Measurements from ENCODE around the gene PPARG.
A peak's percentile ranks its signal among the peaks of the same experiment; 100 is the strongest.

The PPARG gene

DNA sequence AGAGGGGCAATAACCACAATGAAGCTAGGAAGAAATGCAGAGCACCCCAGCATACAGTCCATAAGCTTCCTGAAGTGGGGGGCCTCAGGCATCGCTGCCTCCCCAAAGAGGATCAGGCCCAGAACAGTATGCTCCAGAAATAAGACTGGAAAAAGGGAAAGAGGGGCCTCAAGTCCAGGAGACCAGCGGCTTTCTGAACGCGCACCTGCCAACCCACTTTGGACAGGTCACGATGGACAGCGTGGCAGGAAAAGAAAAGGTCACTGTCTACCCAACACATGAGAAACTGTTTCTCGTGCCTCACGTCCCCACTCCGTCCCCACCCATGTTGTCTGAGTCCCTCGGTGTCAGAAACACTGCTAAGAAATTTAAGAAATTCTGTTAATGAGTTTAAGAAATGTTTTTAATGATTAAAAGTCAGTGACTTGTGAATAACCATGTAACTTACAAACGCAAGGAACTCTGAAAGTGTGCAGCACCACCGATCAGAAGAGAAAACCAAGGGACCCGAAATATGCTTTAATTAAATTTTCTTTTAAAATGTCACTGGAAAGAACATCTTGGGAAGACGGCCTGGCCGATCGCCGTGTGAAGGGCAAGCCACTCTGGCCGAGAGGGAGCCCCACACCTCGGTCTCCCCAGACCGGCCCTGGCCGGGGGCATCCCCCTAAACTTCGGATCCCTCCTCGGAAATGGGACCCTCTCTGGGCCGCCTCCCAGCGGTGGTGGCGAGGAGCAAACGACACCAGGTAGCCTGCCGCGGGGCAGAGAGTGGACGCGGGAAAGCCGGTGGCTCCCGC is 1.7 kb upstream of the PPARG start:
- in situ Hi-C loops (cut with MboI; ENCODE audit: low pct_unique_long_range_greater_than_20kb, low sequenced_read_pairs, unreplicated experiment), result no loop called here
- TF ChIP-seq, protein P1, sequence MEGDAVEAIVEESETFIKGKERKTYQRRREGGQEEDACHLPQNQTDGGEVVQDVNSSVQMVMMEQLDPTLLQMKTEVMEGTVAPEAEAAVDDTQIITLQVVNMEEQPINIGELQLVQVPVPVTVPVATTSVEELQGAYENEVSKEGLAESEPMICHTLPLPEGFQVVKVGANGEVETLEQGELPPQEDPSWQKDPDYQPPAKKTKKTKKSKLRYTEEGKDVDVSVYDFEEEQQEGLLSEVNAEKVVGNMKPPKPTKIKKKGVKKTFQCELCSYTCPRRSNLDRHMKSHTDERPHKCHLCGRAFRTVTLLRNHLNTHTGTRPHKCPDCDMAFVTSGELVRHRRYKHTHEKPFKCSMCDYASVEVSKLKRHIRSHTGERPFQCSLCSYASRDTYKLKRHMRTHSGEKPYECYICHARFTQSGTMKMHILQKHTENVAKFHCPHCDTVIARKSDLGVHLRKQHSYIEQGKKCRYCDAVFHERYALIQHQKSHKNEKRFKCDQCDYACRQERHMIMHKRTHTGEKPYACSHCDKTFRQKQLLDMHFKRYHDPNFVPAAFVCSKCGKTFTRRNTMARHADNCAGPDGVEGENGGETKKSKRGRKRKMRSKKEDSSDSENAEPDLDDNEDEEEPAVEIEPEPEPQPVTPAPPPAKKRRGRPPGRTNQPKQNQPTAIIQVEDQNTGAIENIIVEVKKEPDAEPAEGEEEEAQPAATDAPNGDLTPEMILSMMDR (IDR thresholded peaks at IDR 0.05; ENCODE audit: extremely low read depth, insufficient read depth, missing control alignments), result no peak
- no peak for DNase-seq (ENCODE audit: low spot score)

DNA sequence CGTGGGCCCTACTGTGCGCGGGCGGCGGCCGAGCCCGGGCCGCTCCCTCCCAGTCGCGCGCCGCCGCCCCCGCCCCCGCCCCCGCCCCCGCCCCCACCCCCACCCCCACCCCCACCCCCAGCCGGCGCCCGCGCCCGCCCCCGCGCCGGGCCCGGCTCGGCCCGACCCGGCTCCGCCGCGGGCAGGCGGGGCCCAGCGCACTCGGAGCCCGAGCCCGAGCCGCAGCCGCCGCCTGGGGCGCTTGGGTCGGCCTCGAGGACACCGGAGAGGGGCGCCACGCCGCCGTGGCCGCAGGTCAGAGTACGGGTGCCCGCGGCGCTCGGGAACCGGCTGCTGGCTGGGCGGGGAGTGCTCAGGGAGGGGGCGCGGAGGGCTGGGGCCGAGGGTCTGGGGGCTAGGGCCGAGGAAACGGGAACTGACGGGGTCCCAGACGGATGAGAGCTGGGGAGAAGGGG is 1.1 kb upstream of the PPARG start:
- in situ Hi-C loops (cut with MboI; ENCODE audit: low pct_unique_long_range_greater_than_20kb, low sequenced_read_pairs, unreplicated experiment), result no loop called here
- DNase-seq (ENCODE audit: low spot score), result peak; percentile 38
- TF ChIP-seq, protein P1 (IDR thresholded peaks at IDR 0.05; ENCODE audit: extremely low read depth, insufficient read depth, missing control alignments), result no peak

DNA sequence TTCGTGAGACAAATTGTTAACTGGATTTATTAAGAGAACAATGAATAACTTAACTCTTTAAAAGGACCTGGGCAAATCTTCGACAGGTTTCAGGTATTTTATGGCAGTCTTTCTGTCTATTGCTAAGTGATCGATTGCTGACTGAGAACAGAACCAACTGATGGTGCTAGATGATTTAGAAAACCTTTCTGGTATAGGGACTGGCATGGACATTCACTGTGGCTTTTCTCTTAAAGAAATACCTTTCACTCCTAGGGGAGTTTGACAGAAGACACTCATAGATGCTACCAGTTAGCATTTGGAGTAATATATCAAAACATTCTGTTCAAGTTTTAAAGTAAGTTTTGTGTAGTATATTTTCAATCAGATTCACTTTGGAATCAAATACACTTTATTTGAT is 654 bp downstream of the PPARG start:
- in situ Hi-C loops (cut with MboI; ENCODE audit: low pct_unique_long_range_greater_than_20kb, low sequenced_read_pairs, unreplicated experiment), result no loop called here
- TF ChIP-seq, protein P1 (IDR thresholded peaks at IDR 0.05; ENCODE audit: extremely low read depth, insufficient read depth, missing control alignments), result no peak
- DNase-seq (ENCODE audit: low spot score), result no peak

DNA sequence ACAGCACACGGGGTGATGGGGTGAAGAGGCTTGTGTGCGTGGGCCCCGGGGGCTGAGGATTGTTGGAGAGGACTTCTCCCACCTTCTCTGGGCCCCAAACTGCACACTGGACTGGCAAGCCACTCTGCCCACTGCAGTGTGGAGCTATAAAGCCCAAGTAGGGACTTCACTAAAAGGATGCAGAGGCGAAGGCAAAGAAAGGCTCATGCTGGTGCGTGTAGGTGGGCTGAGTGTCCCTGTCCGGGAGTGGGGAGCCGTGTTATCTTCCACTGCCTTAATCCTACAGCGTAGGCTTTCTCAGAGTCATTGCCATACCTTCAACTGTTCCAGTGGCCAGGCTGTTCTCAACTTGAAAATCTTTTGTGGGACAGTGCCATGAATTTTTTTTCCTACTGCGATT is 3.9 kb downstream of the PPARG start:
- TF ChIP-seq, protein P1 (IDR thresholded peaks at IDR 0.05; ENCODE audit: extremely low read depth, insufficient read depth, missing control alignments), result no peak
- in situ Hi-C loops (cut with MboI; ENCODE audit: low pct_unique_long_range_greater_than_20kb, low sequenced_read_pairs, unreplicated experiment), result no loop called here
- no peak for DNase-seq (ENCODE audit: low spot score)

DNA sequence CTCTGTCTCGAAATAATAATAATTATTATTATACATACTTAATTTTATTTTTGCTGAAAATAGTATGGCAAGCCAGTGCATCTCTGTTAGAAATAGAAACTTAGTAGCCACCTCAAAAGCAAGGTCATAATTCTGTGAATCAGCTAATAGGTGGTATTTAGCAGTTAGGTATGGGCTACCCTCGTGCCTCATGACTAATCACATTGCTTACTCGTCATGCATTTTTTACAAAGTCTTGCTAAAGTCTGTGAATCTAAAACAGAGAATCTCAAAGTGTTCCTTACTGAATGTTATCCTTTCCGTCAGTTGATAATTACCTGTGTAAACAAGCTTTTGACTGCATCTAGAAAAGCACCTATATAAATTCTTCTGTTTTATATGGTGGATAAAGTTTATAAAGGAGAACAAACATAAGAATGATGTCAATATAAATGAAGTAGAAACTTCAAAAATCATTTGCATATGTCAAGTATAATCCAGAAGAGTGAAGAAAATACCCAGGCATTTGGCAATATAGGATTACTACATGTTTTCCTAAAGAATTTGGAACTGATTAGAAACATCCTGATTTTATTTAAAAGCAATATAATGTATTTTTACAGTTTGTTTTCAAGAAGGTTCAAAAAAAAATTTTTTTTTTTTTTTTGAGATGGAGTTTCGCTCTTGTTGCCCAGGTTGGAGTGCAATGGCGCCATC is 6.2 kb downstream of the PPARG start:
- no peak for DNase-seq (ENCODE audit: low spot score)
- in situ Hi-C loops (cut with MboI; ENCODE audit: low pct_unique_long_range_greater_than_20kb, low sequenced_read_pairs, unreplicated experiment), result no loop called here
- TF ChIP-seq, protein P1 (IDR thresholded peaks at IDR 0.05; ENCODE audit: extremely low read depth, insufficient read depth, missing control alignments), result no peak

DNA sequence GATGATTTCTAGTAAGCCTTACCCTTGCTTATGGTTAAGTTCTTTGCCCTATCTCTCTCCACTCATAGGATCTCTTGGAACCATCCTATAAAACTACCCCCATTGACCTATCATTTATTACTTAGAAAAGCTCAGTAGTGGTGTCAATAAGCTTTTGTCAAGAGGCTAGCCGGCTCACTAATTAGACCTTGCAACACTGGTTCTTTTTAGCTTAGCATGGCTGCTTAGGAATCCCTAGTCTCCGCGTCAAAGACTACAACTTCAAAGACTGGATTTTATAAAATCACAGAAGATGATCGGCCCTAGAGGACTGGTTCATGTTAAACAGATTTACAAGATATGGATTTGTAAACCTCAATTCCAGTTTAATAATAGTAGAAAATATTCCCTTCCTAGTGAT is 7.6 kb downstream of the PPARG start:
- in situ Hi-C loops (cut with MboI; ENCODE audit: low pct_unique_long_range_greater_than_20kb, low sequenced_read_pairs, unreplicated experiment), result no loop called here
- TF ChIP-seq, protein P1 (IDR thresholded peaks at IDR 0.05; ENCODE audit: extremely low read depth, insufficient read depth, missing control alignments), result no peak

More for the DNA sequence above, 7.6 kb downstream of the PPARG start:
- no peak for DNase-seq (ENCODE audit: low spot score)
